Renal cortical epithelial cell (primary cell): ENCODE data around the gene LPAR1. TPM values are rescaled to one million over a fixed set of nuclear protein-coding genes. Genes with fewer than 3 reads are reported as not detected.

Experiments used
- DNase-seq: peaks from one replicate; pipeline ENCODE4 v3.0.0-alpha.2; 2011; ENCODE audit warnings: low read depth
- total RNA-seq: library from RNA; depleted of rRNA; stranded (reverse); fragments of >200 nt; gene quantifications from 2 replicates; pipeline ENCODE4 v1.2.3, GENCODE V29; 2014

Gene LPAR1
- total RNA-seq, 1 donor from 2014 or later: 16.4 TPM

GRCh38 chr9:110958847-110959246, 79.4 kb downstream of the LPAR1 start:
- no peak for DNase-seq

GRCh38 chr9:110954822-110955291, 83.4 kb downstream of the LPAR1 start:
- no peak for DNase-seq

- DNase-seq: no peak
Measured at GRCh38 chr9:110952540-110952859, 85.8 kb downstream of the LPAR1 start.

- DNase-seq: no peak
Measured at GRCh38 chr9:110951805-110952539, 86.3 kb downstream of the LPAR1 start.

GRCh38 chr9:110950041-110950645, 88.1 kb downstream of the LPAR1 start:
- DNase-seq: no peak

GRCh38 chr9:110949081-110949480, 89.2 kb downstream of the LPAR1 start:
- DNase-seq: no peak

- DNase-seq: no peak
Measured at GRCh38 chr9:110947491-110948044, 90.7 kb downstream of the LPAR1 start.

GRCh38 chr9:110942522-110942921, 95.7 kb downstream of the LPAR1 start:
- DNase-seq: peak; percentile 77

- DNase-seq: no peak
Measured at GRCh38 chr9:110940951-110941557, 97.2 kb downstream of the LPAR1 start.

GRCh38 chr9:110939573-110939972, 98.7 kb downstream of the LPAR1 start:
- no peak for DNase-seq

- no peak for DNase-seq
Measured at GRCh38 chr9:110939047-110939446, 99.2 kb downstream of the LPAR1 start.

- DNase-seq: peak; percentile 29
Measured at GRCh38 chr9:110938242-110938641, 100.0 kb downstream of the LPAR1 start.

- DNase-seq: peak; percentile 47
Measured at GRCh38 chr9:110936719-110937452, 101.4 kb downstream of the LPAR1 start.

- DNase-seq: no peak
Measured at GRCh38 chr9:110936237-110936636, 102.0 kb downstream of the LPAR1 start.

GRCh38 chr9:110935829-110936228, 102.4 kb downstream of the LPAR1 start:
- no peak for DNase-seq

GRCh38 chr9:110933350-110934001, 104.8 kb downstream of the LPAR1 start:
- DNase-seq: no peak

GRCh38 chr9:110932863-110933262, 105.4 kb downstream of the LPAR1 start:
- DNase-seq: peak; percentile 16

- no peak for DNase-seq
Measured at GRCh38 chr9:110928599-110928998, 109.7 kb downstream of the LPAR1 start.

GRCh38 chr9:110926828-110927487, 111.3 kb downstream of the LPAR1 start:
- no peak for DNase-seq

- no peak for DNase-seq
Measured at GRCh38 chr9:110923601-110924000, 114.7 kb downstream of the LPAR1 start.

- no peak for DNase-seq
Measured at GRCh38 chr9:110922145-110922544, 116.1 kb downstream of the LPAR1 start.
